BLaER1 treated with 17β-estradiol and CSF1 and Interleukin-3, amounts not matched to agents 10 nM and 100 nM (cell line): ENCODE data around the gene FGF5.

Experiments
- H3K27ac ChIP-seq, 11 experiments: shearing (Covaris generic); formaldehyde crosslinking; 2 replicates each; pipeline ENCODE4 v1.8.1; 2022
- H3K27me3 ChIP-seq, 11 experiments: shearing (Covaris generic); formaldehyde crosslinking; 2 replicates each; pipeline ENCODE4 v1.8.1; 2022
- H3K36me3 ChIP-seq, 11 experiments: shearing (Covaris generic); formaldehyde crosslinking; 2 replicates each; pipeline ENCODE4 v1.8.1; 2022
- H3K4me1 ChIP-seq, 10 experiments: shearing (Covaris generic); formaldehyde crosslinking; 2 replicates each; pipeline ENCODE4 v1.8.1; 2022
- H3K4me2 ChIP-seq, 11 experiments: shearing (Covaris generic); formaldehyde crosslinking; 2 replicates each; pipeline ENCODE4 v1.8.1; 2022
- H3K4me3 ChIP-seq, 10 experiments: shearing (Covaris generic); formaldehyde crosslinking; 2 replicates each; pipeline ENCODE4 v1.8.1; 2022
- H3K9ac ChIP-seq, 11 experiments: shearing (Covaris generic); formaldehyde crosslinking; 2 replicates each; pipeline ENCODE4 v1.8.1; 2022
- H3K9me3 ChIP-seq, 11 experiments: shearing (Covaris generic); formaldehyde crosslinking; replicated peaks in 1 of 11; 2 replicates each; pipeline ENCODE4 v1.8.1; 2022
- H4K20me1 ChIP-seq, 11 experiments: shearing (Covaris generic); formaldehyde crosslinking; 2 replicates each; pipeline ENCODE4 v1.8.1; 2022
- Cebpa-rat ChIP-seq, 11 experiments: shearing (Covaris generic); IDR thresholded peaks; 2 replicates each; pipeline ENCODE4 v1.8.1; 2022

FGF5 gene

GRCh38 chr4:80252427-80252826, 14.0 kb upstream of the FGF5 start:
- Histone ChIP-seq H3K9ac (no peak overlapping the region), H3K4me3 (no peak overlapping the region), H3K4me2 (no peak overlapping the region)

DNA sequence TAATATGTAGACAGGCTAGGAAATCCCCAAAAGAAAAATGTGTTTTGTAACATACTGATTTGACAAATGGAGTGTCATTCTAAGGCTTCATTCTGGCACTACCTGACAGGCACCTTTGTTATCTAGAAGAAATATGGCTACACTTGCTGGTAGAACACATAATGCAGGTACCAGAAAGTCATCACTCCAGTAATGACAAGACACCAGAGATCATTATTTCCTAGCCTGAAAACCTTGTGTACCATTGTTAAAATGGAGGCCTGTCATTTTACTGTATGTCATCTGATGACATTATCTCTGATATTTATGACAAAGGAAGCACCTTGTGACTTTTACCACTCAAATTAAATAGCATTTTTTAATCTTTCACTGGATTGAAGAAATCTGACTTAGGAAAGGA, 13.5 kb upstream of the FGF5 start:
- no peaks in the 10 kb centered on the region for H3K9me3 ChIP-seq
- H3K9ac ChIP-seq = no peak overlapping the region
- no peak overlapping the region for H3K4me3 ChIP-seq
- H4K20me1 ChIP-seq = no peaks in the 10 kb centered on the region
- H3K4me2 ChIP-seq = peak overlapping the region in 3 of 11 experiments; percentile 17 to 64 (median 54); a peak in 6 of 22 replicates
- H3K4me1 ChIP-seq = peaks cover 0 to 14% (median 7%) of the 10 kb centered on the region in 10 experiments; a peak in 13 of 20 replicates
- no peak overlapping the region for H3K27ac ChIP-seq
- H3K27me3 ChIP-seq = no peaks in the 10 kb centered on the region
- no peaks in the 10 kb centered on the region for H3K36me3 ChIP-seq
- TF ChIP-seq Cebpa-rat (IDR thresholded peaks at IDR 0.05) = no peak

More at GRCh38 chr4:80252427-80252826, 14.0 kb upstream of the FGF5 start:
- no peak for TF ChIP-seq Cebpa-rat (IDR thresholded peaks at IDR 0.05)
- Histone ChIP-seq H3K36me3 (no peaks in the 10 kb centered on the region), H3K4me1 (peaks cover 0 to 14% (median 7%) of the 10 kb centered on the region in 10 experiments; a peak in 13 of 20 replicates), H3K9me3 (no peaks in the 10 kb centered on the region), H4K20me1 (no peaks in the 10 kb centered on the region), H3K27ac (no peak overlapping the region), H3K27me3 (no peaks in the 10 kb centered on the region)

DNA sequence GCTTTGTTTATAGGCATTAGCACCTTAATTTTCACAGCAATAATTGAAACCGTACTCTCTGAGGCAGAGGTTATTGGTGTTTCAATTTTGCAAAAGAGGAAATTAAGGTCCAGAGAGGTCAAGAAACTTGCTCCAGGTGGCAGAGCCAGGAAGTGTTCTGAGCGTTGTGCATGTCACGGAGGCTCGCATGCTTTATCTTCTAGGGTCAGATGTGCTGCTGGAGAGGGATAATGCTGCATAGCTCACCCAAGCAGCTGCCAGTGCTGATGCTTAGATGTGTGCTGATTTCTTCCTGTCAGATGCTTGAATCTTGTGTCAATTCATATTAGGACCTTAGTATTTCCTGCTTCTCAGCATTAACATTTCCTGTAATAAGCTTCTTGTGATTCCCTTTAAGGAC, 13.0 kb upstream of the FGF5 start:
- peak overlapping the region in 7 of 11 experiments; percentile 9 to 64 (median 29); a peak in 11 of 22 replicates for H3K4me2 ChIP-seq
- no peaks in the 10 kb centered on the region for H3K9me3 ChIP-seq
- H3K9ac ChIP-seq = no peak overlapping the region
- H3K27ac ChIP-seq = no peak overlapping the region
- H4K20me1 ChIP-seq = no peaks in the 10 kb centered on the region
- H3K4me3 ChIP-seq = no peak overlapping the region
- H3K27me3 ChIP-seq = no peaks in the 10 kb centered on the region
- TF ChIP-seq Cebpa-rat (IDR thresholded peaks at IDR 0.05) = no peak
- peaks cover 0 to 14% (median 7%) of the 10 kb centered on the region in 10 experiments; a peak in 13 of 20 replicates for H3K4me1 ChIP-seq
- H3K36me3 ChIP-seq = no peaks in the 10 kb centered on the region

- H3K36me3 ChIP-seq = no peaks in the 10 kb centered on the region
- H3K4me2 ChIP-seq = peak overlapping the region in 5 of 11 experiments; percentile 9 to 64 (median 29); a peak in 4 of 22 replicates
- no peak for TF ChIP-seq Cebpa-rat (IDR thresholded peaks at IDR 0.05)
- no peak overlapping the region for H3K4me3 ChIP-seq
- H3K9me3 ChIP-seq = no peaks in the 10 kb centered on the region
- H4K20me1 ChIP-seq = no peaks in the 10 kb centered on the region
- peaks cover 0 to 14% (median 7%) of the 10 kb centered on the region in 10 experiments; a peak in 13 of 20 replicates for H3K4me1 ChIP-seq
- H3K27me3 ChIP-seq = no peaks in the 10 kb centered on the region
- H3K9ac ChIP-seq = no peak overlapping the region
- H3K27ac ChIP-seq = no peak overlapping the region
Measured at GRCh38 chr4:80254114-80254513, 12.3 kb upstream of the FGF5 start.

- Histone ChIP-seq H3K9ac (no peak overlapping the region), H3K9me3 (no peaks in the 10 kb centered on the region), H3K4me1 (peaks cover 0 to 14% (median 7%) of the 10 kb centered on the region in 10 experiments; a peak in 13 of 20 replicates), H3K4me3 (no peak overlapping the region), H3K4me2 (no peak overlapping the region), H3K36me3 (no peaks in the 10 kb centered on the region), H3K27ac (no peak overlapping the region), H4K20me1 (no peaks in the 10 kb centered on the region), H3K27me3 (no peaks in the 10 kb centered on the region)
- TF ChIP-seq Cebpa-rat (IDR thresholded peaks at IDR 0.05) = no peak
Measured at GRCh38 chr4:80255329-80256095, 11.0 kb upstream of the FGF5 start.

DNA sequence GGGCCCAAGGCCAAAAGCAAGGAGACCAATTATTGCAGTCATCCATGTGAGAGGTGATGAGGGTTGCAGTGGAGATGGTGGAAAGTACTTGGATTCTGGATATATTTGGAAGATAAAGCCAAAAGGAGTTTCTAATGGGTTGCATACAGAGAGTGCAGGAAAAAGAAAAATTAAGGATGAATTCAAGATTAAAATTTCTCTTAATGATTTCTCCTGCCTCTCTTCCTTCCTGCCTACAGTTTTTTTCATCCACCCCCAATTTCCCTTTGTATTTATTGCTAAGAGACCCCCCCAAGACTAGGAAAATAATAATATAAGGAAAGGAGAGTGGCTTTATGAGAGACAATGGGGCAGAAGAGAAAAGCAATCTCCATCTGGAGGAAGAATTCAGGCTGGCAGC, 8.6 kb upstream of the FGF5 start:
- Histone ChIP-seq H3K9ac (no peak overlapping the region), H3K27me3 (no peaks in the 10 kb centered on the region), H3K4me2 (no peak overlapping the region), H3K9me3 (no peaks in the 10 kb centered on the region), H3K4me3 (no peak overlapping the region), H3K4me1 (peaks cover 0 to 14% (median 7%) of the 10 kb centered on the region in 10 experiments; a peak in 13 of 20 replicates), H3K36me3 (no peaks in the 10 kb centered on the region), H4K20me1 (no peaks in the 10 kb centered on the region), H3K27ac (no peak overlapping the region)
- no peak for TF ChIP-seq Cebpa-rat (IDR thresholded peaks at IDR 0.05)

DNA sequence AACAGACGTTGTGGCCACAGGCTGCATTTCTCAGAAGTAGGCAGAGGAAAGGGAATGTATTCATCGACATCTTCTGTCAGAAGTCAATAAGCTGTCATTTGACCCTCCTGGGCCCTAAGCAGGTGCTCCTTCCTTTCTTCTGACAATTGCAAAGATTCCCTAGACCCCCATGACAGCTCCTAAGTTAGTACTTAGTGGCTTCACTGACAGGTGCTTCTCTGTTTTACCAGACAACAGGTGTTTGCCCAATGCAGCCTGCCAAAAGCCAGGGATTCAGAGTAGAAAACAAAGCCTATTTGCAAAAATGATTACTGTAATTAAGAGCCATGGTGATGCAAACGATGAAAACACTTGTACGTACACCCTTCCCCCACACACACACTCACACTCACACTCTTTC, 7.5 kb upstream of the FGF5 start:
- TF ChIP-seq Cebpa-rat (IDR thresholded peaks at IDR 0.05) = no peak
- Histone ChIP-seq H3K4me2 (no peak overlapping the region), H3K4me1 (peaks cover 0 to 2% (median 0%) of the 10 kb centered on the region in 10 experiments; a peak in 1 of 20 replicates), H3K9me3 (peaks cover 0 to 8% (median 6%) of the 10 kb centered on the region in 11 experiments; a peak in 7 of 22 replicates), H4K20me1 (no peaks in the 10 kb centered on the region), H3K27me3 (no peaks in the 10 kb centered on the region), H3K4me3 (no peak overlapping the region), H3K9ac (no peak overlapping the region), H3K27ac (no peak overlapping the region), H3K36me3 (no peaks in the 10 kb centered on the region)

- Histone ChIP-seq H3K4me2 (no peak overlapping the region), H3K4me1 (no peaks in the 10 kb centered on the region), H3K36me3 (no peaks in the 10 kb centered on the region), H3K27ac (no peak overlapping the region), H3K9me3 (peaks cover 0 to 8% (median 7%) of the 10 kb centered on the region in 11 experiments; a peak in 8 of 22 replicates), H3K4me3 (no peak overlapping the region), H4K20me1 (no peaks in the 10 kb centered on the region), H3K9ac (no peak overlapping the region), H3K27me3 (no peaks in the 10 kb centered on the region)
- no peak for TF ChIP-seq Cebpa-rat (IDR thresholded peaks at IDR 0.05)
Measured at GRCh38 chr4:80259817-80260216, 6.6 kb upstream of the FGF5 start.

- H3K4me3 ChIP-seq = no peak overlapping the region
- no peak overlapping the region for H3K27ac ChIP-seq
- H3K27me3 ChIP-seq = no peaks in the 10 kb centered on the region
- H3K4me2 ChIP-seq = no peak overlapping the region
- peaks cover 0 to 12% (median 6%) of the 10 kb centered on the region in 10 experiments; a peak in 10 of 20 replicates for H3K4me1 ChIP-seq
- no peaks in the 10 kb centered on the region for H4K20me1 ChIP-seq
- no peak overlapping the region for H3K9ac ChIP-seq
- TF ChIP-seq Cebpa-rat (IDR thresholded peaks at IDR 0.05) = no peak
- peaks cover 10 to 27% (median 19%) of the 10 kb centered on the region in 11 experiments; a peak in 17 of 22 replicates for H3K9me3 ChIP-seq
- no peaks in the 10 kb centered on the region for H3K36me3 ChIP-seq
Measured at GRCh38 chr4:80261989-80262600, 4.4 kb upstream of the FGF5 start.
